ENCODE results near the gene CORT.
"Not testable (repeated sequence)": the region's sequence is repeated elsewhere in the genome, so short reads cannot be mapped to it uniquely, and the experiment has no call there.

The CORT gene

GRCh38 chr1:10440305-10440704, 9.5 kb upstream of the CORT start:
- no peak for FAIRE-seq

GRCh38 chr1:10440794-10441193, 9.0 kb upstream of the CORT start:
- no peak for FAIRE-seq

GRCh38 chr1:10444248-10444647, 5.6 kb upstream of the CORT start:
- FAIRE-seq, result no peak

- no peak for FAIRE-seq
Observed at GRCh38 chr1:10444795-10445397, 4.9 kb upstream of the CORT start.

GRCh38 chr1:10446790-10447422, 2.9 kb upstream of the CORT start:
- FAIRE-seq, result no peak

- no peak for FAIRE-seq
Observed at GRCh38 chr1:10450156-10450814, 454 bp downstream of the CORT start.

GRCh38 chr1:10450836-10451235, 1.0 kb downstream of the CORT start:
- FAIRE-seq, result no peak

- FAIRE-seq, result no peak
Observed at GRCh38 chr1:10451287-10451686, 1.5 kb downstream of the CORT start.

- no peak for FAIRE-seq
Observed at GRCh38 chr1:10456048-10456447, 6.2 kb downstream of the CORT start.

- no peak for FAIRE-seq
Observed at GRCh38 chr1:10456661-10457060, 6.8 kb downstream of the CORT start.

- not testable (repeated sequence) for FAIRE-seq
Observed at GRCh38 chr1:10457462-10457861, 7.6 kb downstream of the CORT start.

GRCh38 chr1:10457875-10458274, 8.0 kb downstream of the CORT start:
- FAIRE-seq, result no peak

- no peak for FAIRE-seq
Observed at GRCh38 chr1:10459184-10459583, 9.4 kb downstream of the CORT start.

GRCh38 chr1:10467078-10467477, 17.2 kb downstream of the CORT start:
- FAIRE-seq, result no peak

GRCh38 chr1:10470043-10470442, 20.2 kb downstream of the CORT start:
- no peak for FAIRE-seq

- FAIRE-seq, result no peak
Observed at GRCh38 chr1:10471411-10472219, 21.8 kb downstream of the CORT start.

- FAIRE-seq, result peak; percentile 96
Observed at GRCh38 chr1:10472220-10473144, 22.7 kb downstream of the CORT start, which contains the start of gene DFFA. Gene DFFA (minus strand): TSS chr1:10472529. CDS start chr1:10472458, 71 bp downstream.

- no peak for FAIRE-seq
Observed at GRCh38 chr1:10473145-10473765, 23.4 kb downstream of the CORT start.

GRCh38 chr1:10474309-10474612, 24.4 kb downstream of the CORT start:
- not testable (repeated sequence) for FAIRE-seq

- FAIRE-seq, result peak; percentile 70
Observed at GRCh38 chr1:10474613-10475507, 25.0 kb downstream of the CORT start, which contains the start of gene PEX14. Gene PEX14 (plus strand): TSS chr1:10474950. CDS start chr1:10474967, 17 bp downstream.

- FAIRE-seq, result no peak
Observed at GRCh38 chr1:10475510-10475909, 25.7 kb downstream of the CORT start.
